AG09309 (cell line): ENCODE results near the gene ZFPM1.
A peak's percentile ranks its signal among the peaks of the same experiment; 100 is the strongest.

Source experiments
- DNase-seq: peaks from one replicate; pipeline ENCODE4 v3.0.0-alpha.2; 2010; ENCODE audit warnings: low read depth
- H3K4me3 ChIP-seq: 2 replicates; pipeline ENCODE4 v1.5.1; 2011; ENCODE audit warnings: mild to moderate bottlenecking, low read depth, low read length, moderate library complexity; ENCODE audit not compliant: control insufficient read depth
- TF ChIP-seq, protein P1 (sequence below): IDR thresholded peaks from 2 replicates; pipeline ENCODE4 v1.5.1; 2011; ENCODE audit warnings: mild to moderate bottlenecking, low read depth, low read length, inconsistent platforms; ENCODE audit not compliant: insufficient read depth, control insufficient read depth; ENCODE audit errors: missing control alignments

ZFPM1 gene

DNA sequence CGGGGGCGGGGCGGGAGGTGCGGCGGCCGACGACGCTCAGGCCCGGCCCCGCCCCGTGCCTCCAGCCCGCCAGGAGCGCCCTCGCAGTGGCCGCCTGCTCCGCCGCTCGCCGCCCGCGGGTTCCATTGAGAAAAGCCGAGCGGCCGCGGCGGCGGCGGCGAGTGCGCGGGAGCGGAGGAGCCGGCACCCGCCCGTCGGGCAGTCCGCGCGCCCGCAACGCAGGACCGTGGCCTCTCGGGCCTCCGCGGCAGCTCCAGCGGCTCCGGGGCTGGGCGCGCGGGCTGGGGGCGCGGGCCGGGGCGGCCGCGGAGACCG, at the start of gene ZFPM1:
Gene ZFPM1, plus strand, starts transcription at position 64 of the 315 bp plus-strand sequence. CDS start 359 bp downstream, outside the sequence.
- TF ChIP-seq, protein P1, sequence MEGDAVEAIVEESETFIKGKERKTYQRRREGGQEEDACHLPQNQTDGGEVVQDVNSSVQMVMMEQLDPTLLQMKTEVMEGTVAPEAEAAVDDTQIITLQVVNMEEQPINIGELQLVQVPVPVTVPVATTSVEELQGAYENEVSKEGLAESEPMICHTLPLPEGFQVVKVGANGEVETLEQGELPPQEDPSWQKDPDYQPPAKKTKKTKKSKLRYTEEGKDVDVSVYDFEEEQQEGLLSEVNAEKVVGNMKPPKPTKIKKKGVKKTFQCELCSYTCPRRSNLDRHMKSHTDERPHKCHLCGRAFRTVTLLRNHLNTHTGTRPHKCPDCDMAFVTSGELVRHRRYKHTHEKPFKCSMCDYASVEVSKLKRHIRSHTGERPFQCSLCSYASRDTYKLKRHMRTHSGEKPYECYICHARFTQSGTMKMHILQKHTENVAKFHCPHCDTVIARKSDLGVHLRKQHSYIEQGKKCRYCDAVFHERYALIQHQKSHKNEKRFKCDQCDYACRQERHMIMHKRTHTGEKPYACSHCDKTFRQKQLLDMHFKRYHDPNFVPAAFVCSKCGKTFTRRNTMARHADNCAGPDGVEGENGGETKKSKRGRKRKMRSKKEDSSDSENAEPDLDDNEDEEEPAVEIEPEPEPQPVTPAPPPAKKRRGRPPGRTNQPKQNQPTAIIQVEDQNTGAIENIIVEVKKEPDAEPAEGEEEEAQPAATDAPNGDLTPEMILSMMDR, result no peak
- no peak for DNase-seq
- H3K4me3 ChIP-seq, result peak within 1 kb of the TSS; percentile 66

DNA sequence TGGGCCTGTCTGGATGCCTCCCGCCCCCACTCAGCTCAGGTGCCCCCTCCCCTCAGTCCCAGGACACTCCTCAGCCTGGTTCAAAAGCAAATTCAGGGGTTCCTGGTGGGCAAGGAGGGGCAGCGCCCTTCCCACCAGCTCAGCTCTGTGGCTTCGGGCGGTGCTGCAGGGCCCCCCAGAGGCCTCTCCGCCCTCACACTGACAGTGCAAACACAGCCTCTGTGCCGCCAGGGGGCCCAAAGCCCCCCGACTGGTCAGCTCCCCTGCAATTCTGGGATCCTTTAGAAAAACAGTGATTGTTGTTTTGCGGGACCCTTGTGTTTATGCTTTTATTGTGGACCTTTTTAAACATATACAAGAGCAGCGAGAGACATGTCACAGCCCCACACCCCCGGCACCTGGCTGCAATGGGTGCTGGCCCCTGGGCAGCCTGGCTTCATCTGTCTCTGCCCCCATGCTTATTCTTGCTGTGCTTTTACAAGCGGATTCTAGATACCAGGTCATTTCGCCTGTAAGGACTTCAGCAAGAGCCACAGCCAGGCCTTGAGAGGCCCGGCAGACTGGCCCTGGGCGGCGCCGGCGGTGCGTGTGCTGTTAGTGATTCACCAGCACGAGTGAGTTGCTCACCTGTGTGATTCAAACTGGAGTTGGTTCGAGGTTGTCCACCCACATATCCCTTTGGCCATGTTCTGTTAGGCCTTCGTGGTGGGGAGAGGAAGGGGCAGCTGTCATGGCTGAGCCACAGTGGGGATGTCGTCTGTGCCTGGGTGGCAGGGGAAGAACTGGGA, 49.1 kb upstream of the ZFPM1 start:
- DNase-seq, result no peak
- TF ChIP-seq, protein P1, result no peak
- H3K4me3 ChIP-seq, result no peak overlapping the region

DNA sequence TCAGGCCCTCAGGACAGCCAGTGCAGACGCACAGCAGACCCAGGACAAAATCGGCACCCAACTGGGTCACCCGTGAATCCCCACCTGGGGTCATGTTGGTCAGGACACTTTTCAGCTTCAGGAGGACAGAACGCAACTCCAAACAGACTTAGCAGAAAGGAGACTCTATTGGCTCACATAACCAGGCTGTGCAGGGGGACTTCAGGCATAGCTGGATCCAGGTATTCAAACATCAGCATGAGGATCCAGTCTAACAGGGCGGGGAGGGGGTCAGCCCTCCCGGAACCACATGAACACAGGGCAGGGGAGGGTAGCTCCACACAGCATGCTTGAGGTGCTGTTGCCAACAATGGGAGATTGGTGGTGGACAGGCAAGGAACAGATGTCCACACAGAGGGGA, 48.3 kb upstream of the ZFPM1 start:
- no peak overlapping the region for H3K4me3 ChIP-seq
- no peak for DNase-seq
- TF ChIP-seq, protein P1, result no peak

DNA sequence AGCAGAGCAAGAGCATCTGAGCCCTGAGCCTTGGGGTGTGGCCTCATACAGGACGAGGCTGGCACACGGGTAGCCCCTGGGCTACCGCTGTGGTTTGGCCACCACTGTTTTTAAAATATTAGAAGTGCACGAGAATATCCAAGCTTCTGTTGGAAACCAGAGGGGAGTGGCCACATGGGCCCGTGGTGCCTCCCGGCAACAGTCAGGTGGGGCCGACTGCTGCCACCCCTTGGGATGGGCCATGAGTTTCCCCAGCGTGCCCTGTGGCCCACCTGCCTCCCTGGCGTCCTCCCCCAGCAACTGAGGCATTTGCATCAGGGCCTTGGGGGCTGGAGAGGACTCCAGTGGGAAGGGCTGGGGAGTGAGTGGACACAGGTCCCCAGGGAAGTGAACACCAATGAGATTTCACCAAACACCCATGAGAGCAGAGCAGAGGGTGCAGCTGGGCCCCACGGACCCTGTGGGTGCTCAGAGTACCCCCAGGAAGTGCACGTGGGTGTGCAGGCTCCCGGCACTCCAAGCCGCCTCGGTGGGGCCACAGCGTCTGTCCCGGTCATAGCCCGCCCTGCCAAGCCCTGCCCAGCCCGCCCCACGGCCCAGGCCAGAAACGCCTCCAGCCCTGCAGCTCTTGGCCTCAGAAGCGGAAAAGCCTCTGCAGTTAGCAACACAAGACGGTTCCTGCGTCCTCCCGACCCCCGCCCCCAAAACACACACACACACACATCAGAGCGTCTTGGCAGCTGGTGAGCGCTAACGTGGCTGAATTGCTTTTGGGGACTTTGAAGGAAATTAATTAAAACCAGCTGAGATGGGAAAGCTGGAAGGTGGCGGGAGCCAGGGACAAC, 47.6 kb upstream of the ZFPM1 start:
- H3K4me3 ChIP-seq, result no peak overlapping the region
- TF ChIP-seq, protein P1, result no peak
- no peak for DNase-seq

DNA sequence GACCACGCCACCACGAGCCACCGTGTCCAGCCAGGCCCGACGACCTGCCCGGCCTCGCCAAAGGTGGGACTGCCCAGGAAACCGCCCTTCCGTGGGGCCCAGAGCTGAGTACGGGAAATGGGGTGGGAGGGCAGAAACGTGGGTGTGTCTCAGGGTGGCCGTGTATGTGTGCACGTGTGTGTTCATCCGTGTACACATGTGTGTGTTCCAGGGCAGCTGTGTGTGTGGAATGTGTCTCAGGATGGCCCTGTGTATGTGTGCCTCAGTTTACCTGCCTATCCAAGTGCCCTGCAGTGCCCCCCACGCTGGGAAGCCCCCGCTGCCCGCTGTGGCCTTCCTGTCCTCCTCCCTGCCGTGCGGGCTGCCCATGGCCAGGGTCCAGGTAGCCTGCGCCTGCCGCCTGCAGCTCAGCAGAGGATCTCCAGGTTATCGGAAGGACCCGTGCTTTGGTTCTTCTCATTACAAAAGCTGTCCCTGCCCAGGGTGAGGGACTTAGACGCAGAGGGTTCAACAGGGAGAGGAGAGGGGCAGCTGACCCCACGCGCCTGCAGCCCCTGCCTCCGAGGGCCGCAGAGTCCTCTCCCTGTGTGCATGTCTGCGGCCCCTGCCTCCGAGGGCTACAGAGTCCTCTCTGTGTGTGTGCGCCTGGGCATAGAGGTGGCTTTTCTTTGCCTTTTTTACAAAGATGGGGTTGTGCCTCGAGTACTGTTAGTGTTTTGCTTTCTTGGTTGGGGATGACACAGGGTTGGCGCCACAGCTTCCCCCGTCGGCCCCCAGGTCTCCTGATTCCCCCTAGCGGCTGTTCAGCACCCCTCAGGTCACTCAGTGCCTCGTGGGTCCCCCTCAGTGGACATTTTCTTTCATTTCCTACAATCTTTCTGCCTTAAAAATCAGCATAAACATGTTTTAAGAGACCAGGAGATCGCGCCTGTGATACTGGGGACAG, 46.7 kb upstream of the ZFPM1 start:
- H3K4me3 ChIP-seq, result no peak overlapping the region
- DNase-seq, result no peak
- TF ChIP-seq, protein P1, result no peak

DNA sequence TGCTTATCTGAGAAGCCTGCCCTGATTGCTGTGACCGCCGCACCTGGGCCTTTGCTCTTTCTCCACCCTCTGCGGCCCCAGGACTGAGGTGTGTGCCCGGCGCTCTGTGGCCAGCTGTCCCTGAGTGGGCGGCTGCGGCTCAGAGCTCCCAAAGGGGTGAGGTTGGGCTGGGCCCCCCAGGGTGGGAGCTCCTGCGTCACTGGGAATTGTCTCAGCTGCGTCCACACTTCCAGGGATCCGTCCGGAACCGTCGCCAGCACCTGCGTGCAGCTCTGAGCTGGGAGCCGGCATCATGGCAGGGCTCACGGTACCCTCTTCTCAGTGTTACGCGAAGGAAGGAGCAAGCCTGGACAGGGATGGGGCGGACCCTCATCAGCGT, 46.0 kb upstream of the ZFPM1 start:
- DNase-seq, result no peak
- TF ChIP-seq, protein P1, result no peak

More for the DNA sequence above, 46.0 kb upstream of the ZFPM1 start:
- H3K4me3 ChIP-seq, result no peak overlapping the region
